SJCRH30 (cell line): ENCODE results near the gene STX19. TPM values are rescaled to one million over a fixed set of nuclear protein-coding genes. Genes with fewer than 3 reads are reported as not detected.
"Not testable (repeated sequence)": the region's sequence is repeated elsewhere in the genome, so short reads cannot be mapped to it uniquely, and the experiment has no call there.

Experiments
- DNase-seq, 2 experiments: peaks; one replicate each; pipeline ENCODE4 v3.0.0-alpha.2; 2015 to 2020
- H3K27ac ChIP-seq: fragments of 250-450 bp; sonication (Bioruptor Pico); 2 replicates; pipeline ENCODE4 v1.5.1; 2020; ENCODE audit warnings: mild to moderate bottlenecking, moderate library complexity
- H3K27me3 ChIP-seq: fragments of 250-450 bp; sonication (Bioruptor Pico); 2 replicates; pipeline ENCODE4 v1.5.1; 2020; ENCODE audit warnings: mild to moderate bottlenecking, moderate library complexity
- H3K36me3 ChIP-seq: fragments of 250-450 bp; sonication (Bioruptor Pico); 2 replicates; pipeline ENCODE4 v1.5.1; 2020; ENCODE audit warnings: mild to moderate bottlenecking, moderate library complexity
- H3K4me1 ChIP-seq: fragments of 250-450 bp; sonication (Bioruptor Pico); 2 replicates; pipeline ENCODE4 v1.5.1; 2020; ENCODE audit warnings: mild to moderate bottlenecking, moderate library complexity
- H3K4me3 ChIP-seq: fragments of 250-450 bp; sonication (Bioruptor Pico); 2 replicates; pipeline ENCODE4 v1.5.1; 2020; ENCODE audit warnings: mild to moderate bottlenecking, moderate library complexity
- H3K9me3 ChIP-seq: fragments of 250-450 bp; sonication (Bioruptor Pico); replicated peaks from 2 replicates; pipeline ENCODE4 v1.5.1; 2020; ENCODE audit warnings: mild to moderate bottlenecking, moderate library complexity
- total RNA-seq: library from RNA; depleted of rRNA; stranded (reverse); fragments of >200 nt; shearing (Covaris generic); gene quantifications from 2 replicates; pipeline ENCODE4 v1.2.3, GENCODE V29; 2014

STX19 gene
- total RNA-seq, 1 experiment from 2014 or later, result not detected

DNA sequence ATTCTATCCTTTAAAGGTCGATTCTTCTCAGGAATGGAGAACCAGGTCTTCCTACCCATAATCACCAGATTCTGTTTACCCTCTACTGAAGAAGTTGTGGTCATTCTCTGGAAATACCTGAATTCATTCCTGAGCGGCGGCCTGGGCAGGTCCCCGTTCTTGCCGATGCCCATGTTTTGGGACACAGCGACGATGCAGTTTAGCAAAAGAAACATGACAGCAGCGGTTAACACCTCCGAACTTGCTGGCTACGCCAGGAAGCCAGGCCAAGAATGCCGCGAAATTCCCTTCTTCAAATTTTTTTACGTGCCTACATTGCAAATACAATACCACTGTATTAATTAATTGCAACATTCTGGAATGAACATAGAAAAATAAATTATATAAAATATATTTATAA, 32.9 kb upstream of the STX19 start:
- Histone ChIP-seq H3K4me1 (no peaks in the 10 kb centered on the region), H3K4me3 (no peak overlapping the region), H3K9me3 (no peaks in the 10 kb centered on the region), H3K27me3 (no peaks in the 10 kb centered on the region), H3K27ac (no peak overlapping the region), H3K36me3 (no peaks in the 10 kb centered on the region)
- no peak for DNase-seq

DNA sequence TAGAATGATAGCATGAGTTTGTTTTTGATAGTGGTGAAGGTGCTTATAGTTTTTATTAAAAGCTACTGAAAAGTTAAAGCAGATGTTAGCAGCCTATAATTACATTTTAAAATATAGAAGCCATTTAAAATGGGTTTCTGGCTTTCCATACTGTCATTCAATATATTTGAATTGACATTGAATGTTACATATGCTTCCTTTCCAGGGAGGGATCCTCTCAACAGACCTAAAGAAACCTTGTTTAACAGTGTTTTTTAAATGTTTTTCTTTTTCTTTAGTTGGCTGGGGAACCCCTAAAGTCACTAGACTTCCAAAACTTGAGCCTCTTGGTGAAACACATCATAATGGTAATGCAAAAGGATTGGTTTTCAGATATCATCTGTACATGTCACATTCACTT, 22.1 kb upstream of the STX19 start:
- peaks cover 34% of the 10 kb centered on the region for H3K36me3 ChIP-seq
- H3K4me3 ChIP-seq, result no peak overlapping the region
- H3K27ac ChIP-seq, result no peak overlapping the region
- no peaks in the 10 kb centered on the region for H3K9me3 ChIP-seq
- DNase-seq, result no peak
- no peaks in the 10 kb centered on the region; the same call in 1 of the 2 replicates for H3K4me1 ChIP-seq
- H3K27me3 ChIP-seq, result no peaks in the 10 kb centered on the region

DNA sequence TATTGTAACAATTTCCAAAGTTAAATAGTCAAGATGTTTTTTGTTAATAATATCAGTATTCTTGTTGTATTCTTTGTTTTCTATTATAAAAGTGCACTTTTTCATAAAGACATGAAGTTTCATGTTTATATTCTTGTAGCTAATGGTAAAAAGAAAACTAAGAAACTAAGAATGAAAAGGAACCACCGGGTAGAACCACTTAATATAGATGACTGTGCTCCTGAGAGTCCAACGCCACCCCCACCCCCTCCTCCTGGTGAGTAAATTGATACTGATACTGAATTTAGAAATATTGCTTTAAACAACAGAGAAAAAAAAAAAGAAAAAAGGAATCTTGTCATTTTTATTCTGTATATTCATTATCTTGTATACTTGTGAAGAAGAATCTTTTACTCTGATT, 20.9 kb upstream of the STX19 start:
- Histone ChIP-seq H3K9me3 (no peaks in the 10 kb centered on the region), H3K27ac (no peak overlapping the region), H3K4me3 (no peak overlapping the region), H3K4me1 (no peaks in the 10 kb centered on the region; the same call in 1 of the 2 replicates), H3K36me3 (peaks cover 36% of the 10 kb centered on the region), H3K27me3 (no peaks in the 10 kb centered on the region)
- no peak for DNase-seq

DNA sequence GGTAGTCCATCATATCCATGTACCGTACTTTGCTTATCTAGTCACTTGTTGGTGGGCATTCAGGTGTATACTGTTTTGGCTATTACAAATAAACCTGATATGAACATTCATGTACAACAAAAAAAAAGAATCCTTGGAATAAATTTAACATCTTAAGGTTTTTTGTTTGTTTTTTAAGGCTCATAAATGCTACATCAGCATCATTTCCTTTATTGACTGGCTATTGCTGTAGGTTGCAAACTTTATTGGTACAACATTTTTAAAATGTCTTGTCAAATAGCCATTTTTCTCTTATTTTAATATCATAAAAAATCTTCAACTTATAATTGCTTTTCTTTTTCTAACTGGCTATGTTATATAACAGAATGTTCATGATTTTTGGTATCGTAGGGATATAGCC, 18.1 kb upstream of the STX19 start:
- no peak overlapping the region for H3K4me3 ChIP-seq
- no peaks in the 10 kb centered on the region; the same call in 1 of the 2 replicates for H3K4me1 ChIP-seq
- peaks cover 41% of the 10 kb centered on the region for H3K36me3 ChIP-seq
- H3K27ac ChIP-seq, result no peak overlapping the region
- H3K9me3 ChIP-seq, result no peaks in the 10 kb centered on the region
- DNase-seq, result no peak
- no peaks in the 10 kb centered on the region for H3K27me3 ChIP-seq

DNA sequence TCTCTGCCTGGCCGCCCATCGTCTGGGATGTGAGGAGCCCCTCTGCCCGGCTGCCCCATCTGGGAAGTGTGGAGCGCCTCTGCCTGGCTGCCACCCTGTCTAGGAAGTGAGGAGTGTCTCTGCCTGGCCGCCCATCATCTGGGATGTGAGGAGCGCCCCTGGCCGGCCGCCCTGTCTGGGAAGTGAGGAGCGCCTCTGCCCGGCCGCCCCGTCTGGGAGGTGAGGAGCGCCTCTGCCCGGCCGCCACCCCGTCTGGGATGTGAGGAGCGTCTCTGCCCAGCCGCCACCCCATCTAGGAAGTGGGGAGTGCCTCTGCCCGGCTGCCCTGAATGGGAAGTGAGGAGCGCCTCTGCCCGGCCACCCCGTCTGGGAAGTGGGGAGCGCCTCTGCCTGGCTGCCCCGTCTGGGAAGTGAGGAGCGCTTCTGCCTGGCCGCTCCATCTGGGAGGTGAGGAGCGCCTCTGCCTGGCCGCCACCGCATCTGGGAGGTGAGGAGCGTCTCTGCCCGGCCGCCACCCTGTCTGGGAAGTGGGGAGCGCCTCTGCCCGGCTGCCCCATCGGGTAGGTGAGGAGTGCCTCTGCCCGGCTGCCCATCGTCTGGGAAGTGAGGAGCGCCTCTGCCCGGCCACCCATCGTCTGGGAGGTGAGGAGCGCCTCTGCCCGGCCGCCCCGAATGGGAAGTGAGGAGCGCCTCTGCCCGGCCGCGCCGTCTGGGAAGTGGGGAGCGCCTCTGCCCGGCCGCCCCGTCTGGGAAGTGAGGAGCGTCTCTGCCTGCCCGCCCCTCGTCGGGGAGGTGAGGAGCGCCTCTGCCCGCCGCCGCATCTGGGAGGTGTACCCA, 15.9 kb upstream of the STX19 start:
- not testable (repeated sequence) for DNase-seq, H3K4me3 ChIP-seq, H3K9me3 ChIP-seq, H3K27me3 ChIP-seq, H3K27ac ChIP-seq, H3K4me1 ChIP-seq
- H3K36me3 ChIP-seq, result peaks cover 42% of the 10 kb centered on the region

DNA sequence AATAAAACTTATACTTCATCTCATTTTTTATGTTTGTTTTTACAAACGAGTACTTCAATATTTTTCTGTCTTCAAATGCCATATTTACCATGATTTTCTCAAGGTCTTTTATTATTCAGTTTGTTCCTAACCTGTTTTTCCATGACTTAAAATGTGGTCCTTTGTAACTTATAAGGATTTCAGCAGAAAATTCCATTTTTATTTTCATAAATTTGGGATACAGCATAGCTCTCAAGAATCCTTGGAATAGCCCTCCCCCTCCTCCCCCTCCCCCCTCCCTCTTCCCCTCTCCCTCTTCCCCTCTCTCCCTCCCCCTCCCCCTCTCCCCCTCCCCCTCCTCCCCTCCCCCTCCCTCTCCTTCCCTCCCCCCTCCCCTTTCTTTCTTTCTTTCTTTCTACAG, 14.9 kb upstream of the STX19 start:
- Histone ChIP-seq H3K36me3 (peaks cover 42% of the 10 kb centered on the region), H3K9me3 (no peaks in the 10 kb centered on the region), H3K27me3 (no peaks in the 10 kb centered on the region), H3K4me3 (no peak overlapping the region), H3K4me1 (no peaks in the 10 kb centered on the region; the same call in 1 of the 2 replicates), H3K27ac (no peak overlapping the region)
- DNase-seq, result no peak

DNA sequence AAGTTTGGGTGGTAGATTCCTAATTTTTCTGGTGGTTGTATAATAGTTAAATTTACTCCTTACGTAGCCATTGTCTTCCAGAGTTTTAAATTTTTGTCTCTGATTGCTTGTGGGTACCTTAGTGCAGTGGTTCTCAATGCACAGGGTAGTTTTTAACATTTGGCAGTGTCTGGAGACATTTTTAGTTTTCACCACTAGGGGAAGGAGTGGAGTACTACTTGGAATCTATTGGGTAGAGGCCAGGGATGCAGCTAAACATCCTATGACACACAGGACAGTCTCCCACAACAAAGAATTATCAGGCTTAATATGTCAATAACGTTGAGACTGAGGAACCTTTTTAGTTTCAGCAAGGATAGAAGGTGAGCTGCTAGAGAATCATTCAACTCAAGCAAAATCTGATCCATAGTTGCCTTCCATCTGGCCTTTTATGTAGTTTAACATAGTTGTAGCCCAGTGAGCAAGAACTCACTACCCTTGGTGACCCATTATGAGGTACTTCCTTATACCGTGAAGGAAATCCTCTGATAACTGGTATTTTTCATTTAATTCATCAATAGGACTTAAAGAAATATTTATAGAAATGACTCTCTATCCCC, 8.6 kb upstream of the STX19 start:
- H3K4me3 ChIP-seq, result no peak overlapping the region
- H3K9me3 ChIP-seq, result no peaks in the 10 kb centered on the region
- peaks cover 28% of the 10 kb centered on the region for H3K36me3 ChIP-seq
- no peak overlapping the region for H3K27ac ChIP-seq
- DNase-seq, result peak in 1 of 2 experiments; percentile 48
- H3K27me3 ChIP-seq, result no peaks in the 10 kb centered on the region
- no peaks in the 10 kb centered on the region for H3K4me1 ChIP-seq

DNA sequence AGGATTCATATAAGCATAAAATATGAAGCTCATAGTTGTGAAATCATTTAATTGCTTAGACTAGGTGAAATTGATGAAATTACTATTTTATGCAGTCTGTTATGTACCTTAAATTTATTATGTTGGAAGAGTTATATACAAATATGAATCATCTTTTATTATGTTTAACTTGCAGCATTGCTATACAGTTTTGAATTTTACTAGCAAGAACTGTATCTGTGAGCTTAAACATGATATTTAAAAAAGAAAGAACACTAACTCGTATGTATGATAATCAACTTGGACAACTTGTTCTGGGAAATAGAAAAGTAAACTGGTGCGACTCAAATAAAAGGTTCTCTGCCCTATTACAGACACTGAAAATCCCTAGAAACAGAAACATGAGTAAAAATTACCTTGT, 1.8 kb downstream of the STX19 start:
- Histone ChIP-seq H3K27ac (no peak overlapping the region), H3K27me3 (no peaks in the 10 kb centered on the region), H3K4me1 (no peaks in the 10 kb centered on the region), H3K36me3 (0 out of 2 replicates have a peak, but pooled peaks cover 1% of the 10 kb centered on the region), H3K9me3 (no peaks in the 10 kb centered on the region), H3K4me3 (no peak overlapping the region)
- DNase-seq, result no peak

DNA sequence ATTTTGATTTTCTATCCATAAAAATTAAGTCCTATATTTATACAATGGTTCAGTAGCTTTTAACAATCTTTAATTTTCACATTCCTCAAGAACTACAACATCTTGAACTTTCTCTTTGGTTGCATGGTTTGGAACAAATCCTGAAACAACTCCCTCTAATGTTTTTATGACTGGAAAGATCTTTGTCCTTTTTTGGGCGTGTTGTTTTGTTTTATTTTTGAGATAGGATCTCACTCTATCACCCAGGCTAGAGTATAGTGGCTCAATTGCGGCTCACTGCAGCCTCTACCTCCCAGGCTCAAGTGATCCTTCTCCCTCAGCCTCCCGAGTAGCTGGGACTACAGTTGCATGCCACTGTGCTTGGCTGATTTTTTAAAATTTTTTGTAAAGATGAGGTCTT, 4.0 kb downstream of the STX19 start:
- H3K36me3 ChIP-seq, result 0 out of 2 replicates have a peak, but pooled peaks cover 4% of the 10 kb centered on the region
- H3K4me1 ChIP-seq, result no peaks in the 10 kb centered on the region
- H3K27ac ChIP-seq, result no peak overlapping the region
- no peak overlapping the region for H3K4me3 ChIP-seq
- no peak for DNase-seq
- no peaks in the 10 kb centered on the region for H3K9me3 ChIP-seq
- H3K27me3 ChIP-seq, result no peaks in the 10 kb centered on the region

DNA sequence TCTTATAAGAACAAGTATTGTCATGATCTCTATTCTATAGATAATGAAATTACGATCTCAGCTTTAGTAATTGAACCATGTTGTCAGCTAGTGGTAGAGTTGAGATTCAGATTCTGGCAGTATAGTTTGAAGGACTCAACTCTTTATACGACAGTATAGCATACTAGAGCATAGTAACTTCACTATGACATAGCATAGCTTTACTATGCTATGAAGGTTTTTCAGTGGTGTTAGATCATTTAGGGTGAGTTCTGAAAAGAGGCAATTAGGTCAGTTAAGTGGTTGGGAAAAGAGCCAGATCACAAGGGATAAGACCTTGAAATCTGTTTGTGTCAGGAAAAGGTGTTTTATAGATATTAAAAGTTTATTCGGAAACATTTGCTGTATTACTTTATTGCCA, 8.1 kb downstream of the STX19 start:
- Histone ChIP-seq H3K9me3 (no peaks in the 10 kb centered on the region), H3K4me3 (no peak overlapping the region), H3K36me3 (0 out of 2 replicates have a peak, but pooled peaks cover 8% of the 10 kb centered on the region), H3K27ac (no peak overlapping the region), H3K4me1 (peaks cover 25% of the 10 kb centered on the region), H3K27me3 (no peaks in the 10 kb centered on the region)
- DNase-seq, result no peak

DNA sequence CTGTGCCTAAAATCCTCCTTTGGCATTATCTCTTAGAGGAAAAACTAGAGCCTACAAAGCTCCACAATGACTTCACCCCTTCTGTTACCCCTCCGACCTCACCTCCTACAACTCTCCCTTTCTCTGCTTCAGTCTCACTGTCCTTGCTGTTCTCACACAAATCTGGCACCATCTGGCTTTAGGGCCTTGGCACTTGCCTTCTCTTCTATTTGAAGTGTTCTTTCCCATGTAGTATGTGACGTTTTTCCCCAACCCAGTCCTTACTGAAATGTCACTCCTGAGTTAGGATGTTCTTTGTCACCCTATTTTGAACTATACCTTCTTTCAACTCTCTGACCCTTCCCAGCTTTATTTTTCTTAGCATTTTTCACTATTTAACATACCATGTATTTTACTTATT, 8.7 kb downstream of the STX19 start:
- Histone ChIP-seq H3K36me3 (0 out of 2 replicates have a peak, but pooled peaks cover 8% of the 10 kb centered on the region), H3K4me3 (no peak overlapping the region), H3K4me1 (peaks cover 25% of the 10 kb centered on the region), H3K27me3 (no peaks in the 10 kb centered on the region), H3K27ac (no peak overlapping the region), H3K9me3 (no peaks in the 10 kb centered on the region)
- no peak for DNase-seq

DNA sequence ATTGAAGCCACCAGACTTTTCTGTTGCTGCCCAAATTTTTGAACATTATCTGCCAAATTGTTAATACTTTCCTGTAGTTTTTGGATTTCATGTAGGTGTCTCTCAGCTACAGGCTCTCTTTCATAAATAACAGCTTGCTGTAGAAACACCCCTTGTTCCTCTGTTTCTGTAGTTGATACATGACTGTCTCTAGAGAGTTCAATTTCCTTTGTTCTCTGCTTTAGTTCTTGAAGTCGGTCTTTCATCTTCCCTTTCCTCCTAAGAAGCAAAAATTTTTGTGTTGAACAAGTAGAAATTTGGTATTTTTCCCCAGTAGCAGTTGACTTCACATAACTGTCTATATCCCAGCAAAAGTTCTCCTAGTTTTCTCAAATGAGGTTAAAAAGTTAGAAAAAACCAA, 13.4 kb downstream of the STX19 start:
- peaks cover 25% of the 10 kb centered on the region for H3K4me1 ChIP-seq
- no peaks in the 10 kb centered on the region for H3K27me3 ChIP-seq
- H3K4me3 ChIP-seq, result no peak overlapping the region
- H3K27ac ChIP-seq, result no peak overlapping the region
- H3K36me3 ChIP-seq, result 0 out of 2 replicates have a peak, but pooled peaks cover 4% of the 10 kb centered on the region
- DNase-seq, result no peak
- H3K9me3 ChIP-seq, result no peaks in the 10 kb centered on the region; the same call in 1 of the 2 replicates

DNA sequence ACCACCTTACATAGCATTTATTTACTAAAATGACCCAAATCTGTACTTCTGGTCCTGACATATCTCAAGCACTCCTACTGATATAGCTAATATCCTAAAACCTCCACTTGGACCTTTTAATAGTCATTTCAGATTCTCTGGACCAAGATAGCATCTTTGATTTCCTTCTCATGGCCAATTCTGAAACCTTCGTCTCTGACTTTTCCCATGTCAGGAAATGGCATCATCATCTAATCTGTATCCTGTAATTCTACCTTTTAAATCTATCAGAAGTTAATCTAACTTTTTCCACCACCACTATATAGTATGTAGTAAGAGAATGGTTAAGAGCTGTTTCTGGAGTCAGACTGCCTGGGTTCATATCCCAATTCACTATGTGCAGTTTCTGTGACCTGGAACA, 16.2 kb downstream of the STX19 start:
- H3K9me3 ChIP-seq, result no peaks in the 10 kb centered on the region; the same call in 1 of the 2 replicates
- H3K27ac ChIP-seq, result no peak overlapping the region
- H3K36me3 ChIP-seq, result 0 out of 2 replicates have a peak, but pooled peaks cover 4% of the 10 kb centered on the region
- no peaks in the 10 kb centered on the region for H3K27me3 ChIP-seq
- H3K4me1 ChIP-seq, result peaks cover 10% of the 10 kb centered on the region
- DNase-seq, result no peak
- no peak overlapping the region for H3K4me3 ChIP-seq

DNA sequence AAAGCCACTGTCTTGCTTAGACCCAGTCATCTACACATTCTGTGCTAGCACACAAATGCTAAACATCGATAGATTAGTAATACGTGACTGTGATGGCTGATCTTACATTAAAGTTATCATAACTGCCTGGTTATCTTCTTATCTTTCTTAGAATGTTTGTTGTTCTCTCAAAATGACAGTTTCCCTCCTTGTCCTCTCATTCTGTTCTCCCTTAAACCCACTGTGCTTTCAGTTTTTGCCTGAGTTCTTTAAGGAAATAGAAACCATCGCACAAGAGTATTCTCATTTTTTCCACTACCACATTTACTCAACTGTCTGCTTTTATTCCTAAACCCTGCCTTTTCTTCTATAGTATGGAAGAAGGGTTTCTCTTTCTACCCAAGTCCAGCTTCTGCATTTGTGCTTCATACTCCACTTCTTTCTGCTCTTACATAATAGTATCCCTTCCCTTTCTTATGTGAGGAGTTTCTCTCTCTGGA, 17.1 kb downstream of the STX19 start:
- DNase-seq, result no peak
- H3K27ac ChIP-seq, result no peak overlapping the region
- no peaks in the 10 kb centered on the region; the same call in 1 of the 2 replicates for H3K9me3 ChIP-seq
- H3K4me1 ChIP-seq, result peaks cover 4% of the 10 kb centered on the region; the same call in 1 of the 2 replicates
- no peaks in the 10 kb centered on the region for H3K27me3 ChIP-seq
- H3K4me3 ChIP-seq, result no peak overlapping the region
- H3K36me3 ChIP-seq, result peaks cover 4% of the 10 kb centered on the region

DNA sequence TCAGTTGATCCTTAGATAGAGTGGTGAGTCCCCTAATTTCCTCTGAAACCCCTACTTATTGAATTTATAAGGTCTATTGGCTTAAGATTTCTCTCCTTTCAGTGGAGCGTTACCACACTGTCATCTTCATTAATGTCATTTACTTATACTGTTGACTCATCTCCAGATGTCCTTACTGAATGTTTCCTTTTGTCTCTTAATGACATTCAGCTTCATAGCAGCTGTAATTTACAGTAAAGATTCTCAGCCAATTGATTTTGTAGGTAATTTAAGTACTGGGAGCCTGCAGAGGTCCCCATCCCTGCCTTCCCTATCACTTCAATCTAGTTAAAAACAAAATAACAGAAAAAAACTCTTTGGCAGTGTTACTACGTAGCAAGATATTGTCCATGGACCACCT, 18.8 kb downstream of the STX19 start:
- H3K9me3 ChIP-seq, result no peaks in the 10 kb centered on the region; the same call in 1 of the 2 replicates
- H3K27ac ChIP-seq, result no peak overlapping the region
- no peaks in the 10 kb centered on the region for H3K4me1 ChIP-seq
- no peak overlapping the region for H3K4me3 ChIP-seq
- no peaks in the 10 kb centered on the region for H3K27me3 ChIP-seq
- DNase-seq, result no peak
- H3K36me3 ChIP-seq, result no peaks in the 10 kb centered on the region; the same call in none of the 2 replicates
